Thyroid gland (tissue), 4 donors: ENCODE results near the gene SLC25A21. TPM values are rescaled to one million over a fixed set of nuclear protein-coding genes. Genes with fewer than 3 reads are reported as not detected.

Source experiments
- DNase-seq, 2 donors: peaks; one replicate each; pipeline ENCODE4 v3.0.0-alpha.2; 2019
- H3K27ac ChIP-seq, 3 donors: fragments of 200-600 bp; sonication (generic); 1 replicate in 2 of 3; 2 replicates in 1 of 3; pipeline ENCODE4 v1.5.1; 2016 to 2019; ENCODE audit warnings: mild to moderate bottlenecking in 1 of 3, moderate library complexity in 1 of 3
- H3K27me3 ChIP-seq: fragments of 200-600 bp; sonication (generic); one replicate; pipeline ENCODE4 v1.5.1; 2019
- H3K36me3 ChIP-seq, 2 donors: fragments of 200-600 bp; sonication (generic); one replicate each; pipeline ENCODE4 v1.5.1; 2016 to 2019
- H3K4me1 ChIP-seq, 2 donors: fragments of 200-600 bp; sonication (generic); one replicate each; pipeline ENCODE4 v1.5.1; 2017 to 2019
- H3K4me3 ChIP-seq, 3 donors: fragments of 200-600 bp; sonication (generic); replicated peaks in 1 of 3; 1 replicate in 2 of 3; 2 replicates in 1 of 3; pipeline ENCODE4 v1.5.1; 2016; ENCODE audit warnings: mild to moderate bottlenecking in 1 of 3
- H3K9me3 ChIP-seq: fragments of 200-600 bp; sonication (generic); one replicate; pipeline ENCODE4 v1.5.1; 2017
- CTCF ChIP-seq, 6 experiments: fragments of 200-600 bp in 3 of 6; fragments of 450-650 bp in 3 of 6; sonication (generic) in 3 of 6; IDR thresholded peaks; one replicate each; pipeline ENCODE4 v1.5.1; 2016 to 2019; ENCODE audit warnings: antibody characterized with exemption in 6 of 6, mild to moderate bottlenecking in 2 of 6, inconsistent platforms in 1 of 6, moderate library complexity in 1 of 6
- POLR2A ChIP-seq, 2 donors: fragments of 450-650 bp; IDR thresholded peaks; one replicate each; pipeline ENCODE4 v1.6.1; 2017; ENCODE audit warnings: antibody characterized with exemption in 2 of 2, mild to moderate bottlenecking in 2 of 2, moderate library complexity in 1 of 2
- WGBS, 2 donors: methylation state at CpG; one replicate each; pipeline ENCODE4 v1.1.5; 2017; 5-methylcytosine and 5-hydroxymethylcytosine counted together
- intact Hi-C: fragments of 100-400 bp; cut with DNase I; formaldehyde crosslinking; loops from one replicate; pipeline ENCODE4 v1.15.1; 2023
- microRNA-seq: library from miRNA; unstranded; fragments of <30 nt; microRNA quantifications from one replicate; pipeline ENCODE4, GENCODE V29; 2016
- small RNA-seq: library from RNA; depleted of rRNA; stranded (forward); fragments of <200 nt; gene quantifications from one replicate; pipeline ENCODE3, GENCODE V24; 2016
- total RNA-seq, 4 donors: library from RNA; depleted of rRNA; stranded (reverse); fragments of >200 nt; gene quantifications; one replicate each; pipeline ENCODE4 v1.2.3, GENCODE V29; 2016

SLC25A21 gene
- total RNA-seq, 4 donors from 2014 or later = 0.29 to 1.4 (median 0.60) TPM

- Histone ChIP-seq H3K27me3 (peaks cover 11% of the 10 kb centered on the region), H3K27ac (no peak overlapping the region), H3K9me3 (no peaks in the 10 kb centered on the region), H3K4me1 (peaks cover 14 to 15% of the 10 kb centered on the region in 2 donors), H3K4me3 (peak overlapping the region in 2 of 3 donors; percentile 35 to 43), H3K36me3 (no peaks in the 10 kb centered on the region)
- TF ChIP-seq CTCF (IDR thresholded peaks at IDR 0.05) (peak in 1 of 6 experiments; percentile 21), POLR2A (IDR thresholded peaks at IDR 0.05) (no peak)
- 19 to 35% methylated on average over 7 to 25 of the region's 55 CpGs for WGBS, 2 donors
- peak; percentile 48 to 54 for DNase-seq
- intact Hi-C loops = no loop called here
These were observed 525.6 kb downstream of the SLC25A21 start for GRCh38 chr14:36646664-36647416.

GRCh38 chr14:36633580-36633979 lies 538.8 kb downstream of the SLC25A21 start:
- no peak overlapping the region for H3K27ac ChIP-seq
- TF ChIP-seq CTCF (IDR thresholded peaks at IDR 0.05) = no peak
- TF ChIP-seq POLR2A (IDR thresholded peaks at IDR 0.05) = no peak
- intact Hi-C loops = no loop called here
- H3K4me3 ChIP-seq = no peak overlapping the region
- H3K27me3 ChIP-seq = no peaks in the 10 kb centered on the region
- no peaks in the 10 kb centered on the region for H3K4me1 ChIP-seq
- H3K9me3 ChIP-seq = no peaks in the 10 kb centered on the region
- no peaks in the 10 kb centered on the region for H3K36me3 ChIP-seq
- WGBS, 2 donors = 89 to 91% methylated on average over 3 of the region's 3 CpGs
- DNase-seq = no peak

Small RNA genes lying within 50 kb of the gene (microRNA-seq; reads per million reads assigned to microRNA genes)
- not detected for gene MIR4503

Small RNA genes lying within 50 kb of the gene (small RNA-seq; reads per million reads assigned to genes)
- gene MIR4503 (not detected), gene RNU6-273P (not detected)

Other genes starting within 250 kb of the SLC25A21 start
- gene MIPOL1, start 25.3 kb upstream of the SLC25A21 start, total RNA-seq = 10 to 100 TPM; 17.0 to 43.4 (median 30.2) TPM